GM18519 (cell line): ENCODE data around the gene ARHGAP32.

Experiments used
- ATAC-seq: cut with Tn5 transposase; IDR thresholded peaks from one replicate; pipeline ENCODE4 v1.9.1; 2021; ENCODE audit warnings: mild to moderate bottlenecking, moderate library complexity; ENCODE audit not compliant: unreplicated experiment, low FRiP score

ARHGAP32 gene

DNA sequence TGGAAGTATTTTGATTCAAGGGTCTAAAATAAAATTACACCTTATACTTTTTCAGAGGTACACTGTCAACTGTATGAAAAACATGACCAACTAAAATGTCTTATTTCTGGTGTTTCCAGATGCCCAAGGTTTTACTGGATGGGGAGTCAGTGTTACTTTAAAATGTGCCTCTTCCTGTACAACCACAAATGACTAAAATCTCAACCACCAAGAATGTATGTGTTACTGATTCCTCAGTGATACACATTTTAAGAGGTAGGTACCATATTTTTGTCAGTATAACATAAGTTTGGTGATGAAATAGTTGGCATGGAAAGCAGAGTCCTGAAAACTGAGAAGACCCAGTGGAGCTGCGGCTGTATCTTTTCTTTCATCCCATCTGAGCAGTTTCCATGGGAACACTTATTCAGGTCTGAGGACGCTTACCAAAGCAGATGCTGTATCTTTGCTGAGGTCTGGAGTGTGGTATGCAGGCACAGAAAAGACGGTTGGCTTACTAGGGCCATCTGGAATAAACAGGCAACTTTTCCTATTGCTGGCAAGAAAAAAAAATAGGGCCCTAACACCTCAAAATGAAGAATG lies 228.3 kb downstream of the ARHGAP32 start:
- ATAC-seq: no peak

- no peak for ATAC-seq
These were observed 229.2 kb downstream of the ARHGAP32 start for GRCh38 chr11:128962896-128963295.

DNA sequence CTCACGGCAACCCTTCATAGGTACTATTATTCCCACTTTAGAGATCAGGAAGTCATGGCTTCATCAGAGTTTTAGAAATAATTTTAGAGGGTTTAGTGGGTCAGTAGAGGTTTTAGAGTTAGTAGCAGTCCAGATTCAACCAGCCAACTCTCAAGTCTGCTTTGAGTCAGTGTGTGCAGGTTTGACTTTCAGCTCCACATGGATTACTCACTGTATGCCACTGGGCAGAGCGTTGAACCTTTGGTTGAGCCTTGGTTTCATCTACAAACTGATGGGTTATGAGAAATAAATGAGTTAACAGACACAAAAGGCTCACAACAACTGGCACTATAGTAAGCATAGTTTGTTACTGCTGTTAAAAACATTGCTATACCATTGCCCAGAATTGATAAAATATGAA lies 230.5 kb downstream of the ARHGAP32 start:
- no peak for ATAC-seq

DNA sequence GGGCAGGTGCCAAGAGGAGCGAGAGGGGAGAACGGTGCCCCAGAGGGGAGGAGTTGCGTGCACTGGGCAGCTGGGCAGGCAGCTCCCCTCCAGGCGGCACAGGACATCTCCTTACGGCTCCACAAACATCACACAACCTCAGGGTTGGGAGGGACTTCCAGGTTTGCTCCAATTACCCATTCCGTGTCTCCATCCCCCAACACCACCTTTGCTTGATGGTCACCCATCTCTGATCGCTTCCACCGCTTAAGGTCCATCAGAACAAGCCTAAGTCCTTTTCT lies 235.0 kb downstream of the ARHGAP32 start:
- ATAC-seq: no peak

- ATAC-seq: no peak
These were observed 235.5 kb downstream of the ARHGAP32 start for GRCh38 chr11:128956401-128957201.

GRCh38 chr11:128955636-128956035 lies 236.5 kb downstream of the ARHGAP32 start:
- ATAC-seq: no peak

DNA sequence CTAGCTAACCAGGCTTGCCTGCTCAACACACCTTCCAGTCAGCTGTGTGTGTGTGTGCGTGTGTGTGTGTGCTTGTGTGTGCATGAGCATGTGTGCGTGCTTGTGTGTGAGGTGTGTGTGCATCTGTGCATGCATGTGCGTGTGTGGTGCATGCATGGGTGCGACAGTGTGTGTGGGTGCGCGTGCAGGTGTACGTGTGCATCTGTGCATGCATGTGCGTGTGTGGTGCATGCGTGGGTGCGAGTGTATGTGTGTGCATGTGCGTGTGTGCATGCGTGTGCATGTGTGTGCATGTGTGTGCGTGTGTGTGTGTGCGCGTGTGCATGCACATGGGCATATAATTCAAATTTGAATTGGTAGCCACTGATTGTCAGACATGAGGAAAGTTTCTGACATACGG lies 239.0 kb downstream of the ARHGAP32 start:
- ATAC-seq: no peak

GRCh38 chr11:128949791-128950454 lies 242.2 kb downstream of the ARHGAP32 start:
- ATAC-seq: no peak

- ATAC-seq: no peak
These were observed 243.5 kb downstream of the ARHGAP32 start for GRCh38 chr11:128948583-128948982.

DNA sequence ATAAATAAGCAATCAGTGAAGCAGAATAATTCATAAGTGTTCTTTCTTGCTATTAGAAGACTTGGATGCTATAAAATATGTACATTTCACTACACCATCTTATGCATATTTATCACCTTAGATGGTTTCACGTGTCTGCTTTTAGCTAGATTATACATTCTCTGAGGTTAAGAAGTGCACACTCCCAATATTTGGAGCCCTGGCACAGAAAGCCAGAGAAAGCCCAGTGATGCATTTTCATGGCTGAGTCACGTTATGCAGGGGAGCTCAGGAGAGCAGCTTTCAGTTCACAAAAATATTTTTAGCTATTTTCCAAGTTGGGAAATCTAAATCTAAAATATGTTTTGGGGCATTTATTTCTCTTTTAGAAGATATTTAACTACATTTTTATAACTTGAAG lies 244.4 kb downstream of the ARHGAP32 start:
- ATAC-seq: no peak

GRCh38 chr11:128946648-128947047 lies 245.5 kb downstream of the ARHGAP32 start:
- no peak for ATAC-seq

GRCh38 chr11:128943428-128943976 lies 248.6 kb downstream of the ARHGAP32 start:
- ATAC-seq: no peak

DNA sequence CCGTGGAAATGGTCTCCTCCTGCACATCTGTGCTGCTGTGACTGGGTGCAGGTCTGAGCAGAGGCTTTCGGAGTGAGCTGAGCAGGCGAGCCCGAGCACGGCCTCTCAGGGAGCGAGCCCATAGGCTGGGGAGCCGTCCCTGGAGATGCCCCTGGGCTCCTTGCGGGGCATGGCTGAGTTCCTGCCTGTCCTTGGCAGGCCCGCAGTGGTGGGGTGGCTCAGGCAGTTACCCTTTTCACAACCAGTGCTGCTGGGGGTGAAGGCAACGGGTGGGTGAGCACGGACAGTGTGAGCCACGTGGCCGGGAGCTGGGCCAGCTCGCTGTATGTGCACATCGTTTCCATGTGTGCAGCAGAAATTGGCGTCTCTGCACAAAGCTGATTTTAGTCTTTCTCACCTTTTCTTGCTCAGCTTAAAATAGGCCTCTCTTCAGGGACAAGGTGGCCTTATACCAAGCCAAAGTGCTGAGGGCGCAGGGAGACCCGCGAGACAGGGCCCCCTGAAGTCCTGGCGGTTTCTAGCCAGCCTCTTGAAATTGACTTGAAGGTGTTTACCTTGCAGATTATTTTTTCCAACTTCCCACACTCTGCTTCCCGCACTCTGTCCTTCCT lies 249.2 kb downstream of the ARHGAP32 start, which contains the start of gene TP53AIP1:
TSS of gene TP53AIP1 (minus strand) at position 55 of the 611 bp plus-strand sequence. CDS start 5,053 bp downstream, outside the sequence.
- ATAC-seq: no peak

DNA sequence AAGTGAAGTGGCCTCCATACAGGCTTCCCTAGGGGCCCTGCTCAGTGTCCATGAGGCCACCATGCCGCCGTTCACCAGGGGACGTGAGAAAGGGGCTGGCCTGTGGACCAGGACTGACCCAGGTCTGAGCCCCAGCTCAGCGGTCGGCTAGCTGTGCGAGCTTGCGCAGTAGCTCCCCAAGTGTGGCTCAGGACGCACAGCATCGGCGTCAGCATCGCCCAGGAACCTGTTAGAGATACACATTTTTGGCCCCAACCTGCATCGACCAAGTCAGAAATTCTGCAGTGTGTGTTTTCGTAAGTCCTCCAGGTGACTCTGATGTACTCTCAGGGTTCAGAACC lies 249.9 kb downstream of the ARHGAP32 start:
- no peak for ATAC-seq

- no peak for ATAC-seq
These were observed 250.4 kb downstream of the ARHGAP32 start for GRCh38 chr11:128941573-128942271.

- no peak for ATAC-seq
These were observed 251.0 kb downstream of the ARHGAP32 start for GRCh38 chr11:128941110-128941509.

- ATAC-seq: no peak
These were observed 251.5 kb downstream of the ARHGAP32 start for GRCh38 chr11:128940603-128941002.

- no peak for ATAC-seq
These were observed 252.0 kb downstream of the ARHGAP32 start for GRCh38 chr11:128940156-128940555.

- no peak for ATAC-seq
These were observed 252.5 kb downstream of the ARHGAP32 start for GRCh38 chr11:128939591-128939990.

DNA sequence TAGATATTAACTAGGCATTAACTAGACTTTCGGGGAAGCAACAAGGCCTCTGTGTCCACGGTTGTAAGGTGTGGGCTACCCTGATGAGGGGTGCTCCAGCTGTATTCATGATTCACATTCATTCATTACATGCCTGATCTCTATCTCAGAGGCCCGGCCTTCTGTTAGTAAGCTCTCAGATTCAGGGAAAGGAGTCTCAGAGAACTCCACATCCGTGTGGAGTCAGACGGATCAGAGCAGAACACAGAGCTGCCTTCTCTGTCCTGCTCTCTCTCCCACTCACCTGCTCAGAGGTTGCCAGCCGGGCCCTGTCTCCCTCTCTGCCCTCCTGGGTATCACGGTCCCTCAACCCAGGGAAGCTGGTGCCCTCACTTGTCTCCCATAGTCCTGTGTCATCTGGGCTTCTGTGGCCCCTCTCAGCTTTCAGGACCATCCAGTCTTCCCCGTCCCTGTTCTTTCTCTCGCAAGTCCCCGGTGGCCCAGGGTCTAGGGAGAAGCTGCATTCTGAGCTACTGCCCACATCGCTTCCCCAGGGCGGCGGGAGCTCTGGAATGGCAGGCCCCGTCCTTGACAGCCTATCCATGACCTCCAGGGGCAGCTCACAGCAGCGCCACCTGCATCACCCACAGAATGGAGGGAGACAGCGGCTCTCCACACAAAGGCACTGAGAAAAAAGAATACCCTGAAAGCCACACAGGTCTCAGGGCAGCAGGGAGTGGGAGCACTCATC lies 253.8 kb downstream of the ARHGAP32 start:
- no peak for ATAC-seq
